Liver (tissue), 9 donors: ENCODE results near the gene CBR3. TPM values are rescaled to one million over a fixed set of nuclear protein-coding genes. Genes with fewer than 3 reads are reported as not detected.
"Not testable (repeated sequence)": the region's sequence is repeated elsewhere in the genome, so short reads cannot be mapped to it uniquely, and the experiment has no call there.

Source experiments
- DNase-seq: peaks from one replicate; pipeline ENCODE4 v3.0.0-alpha.2; 2017; ENCODE audit warnings: low spot score
- H3K27ac ChIP-seq, 2 donors: one replicate each; pipeline ENCODE4 v1.7.0; 2013; ENCODE audit warnings: inconsistent platforms in 2 of 2, low read length in 2 of 2, control low read depth in 1 of 2, low read depth in 1 of 2, mild to moderate bottlenecking in 1 of 2
- H3K27me3 ChIP-seq, 4 donors: one replicate each; pipeline versions ENCODE4 v1.6.1 to v1.7.0; 2013; ENCODE audit warnings: low read length in 3 of 4, inconsistent platforms in 1 of 4, mild to moderate bottlenecking in 1 of 4, moderate library complexity in 1 of 4; ENCODE audit not compliant: control insufficient read depth in 4 of 4, insufficient read depth in 4 of 4
- H3K36me3 ChIP-seq, 4 donors: one replicate each; pipeline versions ENCODE4 v1.6.1 to v1.7.0; 2013; ENCODE audit warnings: low read length in 3 of 4, mild to moderate bottlenecking in 3 of 4, low read depth in 1 of 4, moderate library complexity in 1 of 4; ENCODE audit not compliant: control insufficient read depth in 4 of 4, insufficient read depth in 3 of 4
- H3K4me1 ChIP-seq, 4 donors: one replicate each; pipeline versions ENCODE4 v1.6.1 to v1.7.0; 2013; ENCODE audit warnings: low read length in 3 of 4, mild to moderate bottlenecking in 3 of 4, moderate library complexity in 1 of 4; ENCODE audit not compliant: control insufficient read depth in 4 of 4, insufficient read depth in 4 of 4
- H3K4me3 ChIP-seq, 3 donors: one replicate each; pipeline versions ENCODE4 v1.6.1 to v1.7.0; 2013; ENCODE audit warnings: low read length in 3 of 3, control low read depth in 1 of 3, low read depth in 1 of 3, mild to moderate bottlenecking in 1 of 3
- H3K9ac ChIP-seq, 2 donors: one replicate each; pipeline ENCODE4 v1.7.0; 2013; ENCODE audit warnings: low read length in 2 of 2, mild to moderate bottlenecking in 2 of 2, moderate library complexity in 2 of 2, control low read depth in 1 of 2, low read depth in 1 of 2
- H3K9me3 ChIP-seq, 4 donors: one replicate each; pipeline versions ENCODE4 v1.6.1 to v1.7.0; 2013; ENCODE audit warnings: low read length in 3 of 4; ENCODE audit not compliant: control insufficient read depth in 4 of 4
- EGR1 ChIP-seq, 2 donors: IDR thresholded peaks; 2 replicates each; pipeline ENCODE4 v1.6.1; 2016 to 2018; ENCODE audit warnings: antibody characterized with exemption in 2 of 2, low read depth in 2 of 2
- FOXA1 ChIP-seq: IDR thresholded peaks from 2 replicates; pipeline ENCODE4 v1.6.1; 2016; ENCODE audit warnings: antibody characterized with exemption
- FOXA2 ChIP-seq: IDR thresholded peaks from 2 replicates; pipeline ENCODE4 v1.6.1; 2016; ENCODE audit warnings: antibody characterized with exemption
- GABPA ChIP-seq, 2 donors: IDR thresholded peaks in 1 of 2; conservative IDR thresholded peaks in 1 of 2; 2 replicates each; pipeline ENCODE4 v1.6.1; 2016; ENCODE audit warnings: antibody characterized with exemption in 2 of 2, mild to moderate bottlenecking in 1 of 2, moderate library complexity in 1 of 2
- HNF4A ChIP-seq, 2 donors: conservative IDR thresholded peaks; 2 replicates each; pipeline ENCODE4 v1.6.1; 2016; ENCODE audit warnings: antibody characterized with exemption in 2 of 2, mild to moderate bottlenecking in 2 of 2
- HNF4G ChIP-seq: IDR thresholded peaks from 2 replicates; pipeline ENCODE4 v1.6.1; 2016; ENCODE audit warnings: antibody characterized with exemption
- JUND ChIP-seq, 2 donors: IDR thresholded peaks; 2 replicates each; pipeline ENCODE4 v1.6.1; 2016; ENCODE audit warnings: antibody characterized with exemption in 2 of 2
- NR2F2 ChIP-seq: IDR thresholded peaks from 2 replicates; pipeline ENCODE4 v1.6.1; 2016; ENCODE audit warnings: antibody characterized with exemption
- RAD21 ChIP-seq, 2 donors: IDR thresholded peaks; 2 replicates each; pipeline ENCODE4 v1.6.1; 2016; ENCODE audit warnings: antibody characterized with exemption in 2 of 2, mild to moderate bottlenecking in 2 of 2
- RXRA ChIP-seq, 2 donors: IDR thresholded peaks; 2 replicates each; pipeline ENCODE4 v1.6.1; 2017 to 2018; ENCODE audit warnings: antibody characterized with exemption in 2 of 2, mild to moderate bottlenecking in 1 of 2
- SP1 ChIP-seq: IDR thresholded peaks from 2 replicates; pipeline ENCODE4 v1.6.1; 2018; ENCODE audit warnings: antibody characterized with exemption, mild to moderate bottlenecking
- TAF1 ChIP-seq: conservative IDR thresholded peaks from 2 replicates; pipeline ENCODE4 v1.6.1; 2016; ENCODE audit warnings: antibody characterized with exemption, mild to moderate bottlenecking
- YY1 ChIP-seq: IDR thresholded peaks from 2 replicates; pipeline ENCODE4 v1.6.1; 2016; ENCODE audit warnings: antibody characterized with exemption, mild to moderate bottlenecking
- WGBS: extraction: QIAGEN DNeasy Blood & Tissue Kit; methylation state at CpG from one replicate; pipeline ENCODE4 v1.1.7; 2013; 5-methylcytosine and 5-hydroxymethylcytosine counted together
- polyA plus RNA-seq, 2 donors: library from polyadenylated mRNA; stranded (reverse) in 1 of 2; unstranded in 1 of 2; fragments of 200-250 nt in 1 of 2; fragments of >200 nt in 1 of 2; fragmentation: Nextera tagmentation in 1 of 2; extraction: Ambion mirVana in 1 of 2; gene quantifications; one replicate each; pipeline versions ENCODE4 v1.2.1 to v1.2.3, GENCODE V29; 2013 to 2015
- total RNA-seq, 2 donors: library from RNA; depleted of rRNA; stranded (reverse); fragments of >200 nt; gene quantifications; one replicate each; pipeline ENCODE4 v1.2.3, GENCODE V29; 2014
- TF ChIP-seq, protein P1 (sequence below): IDR thresholded peaks from 2 replicates; pipeline ENCODE4 v1.6.1; 2016; ENCODE audit warnings: antibody characterized with exemption
- TF ChIP-seq, protein P2 (sequence below): IDR thresholded peaks from 2 replicates; pipeline ENCODE4 v1.6.1; 2016; ENCODE audit warnings: antibody characterized with exemption
- TF ChIP-seq, protein P3 (sequence below): IDR thresholded peaks from 2 replicates; pipeline ENCODE4 v1.6.1; 2016; ENCODE audit warnings: antibody characterized with exemption, mild to moderate bottlenecking
- TF ChIP-seq, protein P4 (sequence below): fragments of 150-350 bp; IDR thresholded peaks from 2 replicates; pipeline ENCODE4 v1.5.1; 2017; ENCODE audit warnings: improper control_type of control experiment, low read depth, low read length; ENCODE audit not compliant: missing input control
- donor health status: healthy.
- donor health status: healthy.
- donor health status: healthy.
- donor health status: healthy.
- donor health status: healthy.

Gene CBR3
- total and polyA plus RNA-seq, 4 donors = 0.31 to 0.70 (median 0.47) TPM

DNA sequence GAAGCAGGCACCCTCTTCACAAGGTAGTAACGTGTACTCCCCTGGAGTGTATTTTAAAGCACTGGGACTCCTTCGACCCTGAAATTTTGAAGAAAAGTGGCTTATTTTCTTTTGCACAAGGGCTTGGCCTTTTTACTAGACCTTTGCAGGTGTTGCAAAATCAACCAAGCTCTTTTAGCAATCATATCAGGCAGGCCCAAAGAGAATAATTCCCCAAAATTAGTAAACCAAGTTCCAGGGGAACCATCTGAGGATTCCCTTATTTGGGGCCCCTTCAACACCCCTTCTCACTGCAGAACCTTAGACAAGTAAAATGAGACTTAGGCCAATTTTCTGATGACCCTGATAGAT, 36.7 kb upstream of the CBR3 start:
- H3K4me1 ChIP-seq = no peaks in the 10 kb centered on the region
- no peaks in the 10 kb centered on the region for H3K27me3 ChIP-seq
- H3K36me3 ChIP-seq = no peaks in the 10 kb centered on the region
- H3K27ac ChIP-seq = no peak overlapping the region
- DNase-seq = no peak
- no peak overlapping the region for H3K4me3 ChIP-seq
- WGBS = 76% methylated on average over 2 of the region's 2 CpGs
- H3K9me3 ChIP-seq = peaks cover 0 to 1% (median 0%) of the 10 kb centered on the region in 4 donors
- no peak overlapping the region for H3K9ac ChIP-seq
- no peak for TF ChIP-seq FOXA2
- TF ChIP-seq GABPA (IDR thresholded peaks at IDR 0.05 in 1 of 2, conservative IDR thresholded peaks at IDR 0.05 in 1 of 2) = no peak
- no peak for TF ChIP-seq FOXA1
- TF ChIP-seq, protein P1, sequence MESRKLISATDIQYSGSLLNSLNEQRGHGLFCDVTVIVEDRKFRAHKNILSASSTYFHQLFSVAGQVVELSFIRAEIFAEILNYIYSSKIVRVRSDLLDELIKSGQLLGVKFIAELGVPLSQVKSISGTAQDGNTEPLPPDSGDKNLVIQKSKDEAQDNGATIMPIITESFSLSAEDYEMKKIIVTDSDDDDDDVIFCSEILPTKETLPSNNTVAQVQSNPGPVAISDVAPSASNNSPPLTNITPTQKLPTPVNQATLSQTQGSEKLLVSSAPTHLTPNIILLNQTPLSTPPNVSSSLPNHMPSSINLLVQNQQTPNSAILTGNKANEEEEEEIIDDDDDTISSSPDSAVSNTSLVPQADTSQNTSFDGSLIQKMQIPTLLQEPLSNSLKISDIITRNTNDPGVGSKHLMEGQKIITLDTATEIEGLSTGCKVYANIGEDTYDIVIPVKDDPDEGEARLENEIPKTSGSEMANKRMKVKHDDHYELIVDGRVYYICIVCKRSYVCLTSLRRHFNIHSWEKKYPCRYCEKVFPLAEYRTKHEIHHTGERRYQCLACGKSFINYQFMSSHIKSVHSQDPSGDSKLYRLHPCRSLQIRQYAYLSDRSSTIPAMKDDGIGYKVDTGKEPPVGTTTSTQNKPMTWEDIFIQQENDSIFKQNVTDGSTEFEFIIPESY = no peak
- TF ChIP-seq, protein P2, sequence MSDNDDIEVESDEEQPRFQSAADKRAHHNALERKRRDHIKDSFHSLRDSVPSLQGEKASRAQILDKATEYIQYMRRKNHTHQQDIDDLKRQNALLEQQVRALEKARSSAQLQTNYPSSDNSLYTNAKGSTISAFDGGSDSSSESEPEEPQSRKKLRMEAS = no peak
- no peak for TF ChIP-seq NR2F2
- TF ChIP-seq, protein P3, sequence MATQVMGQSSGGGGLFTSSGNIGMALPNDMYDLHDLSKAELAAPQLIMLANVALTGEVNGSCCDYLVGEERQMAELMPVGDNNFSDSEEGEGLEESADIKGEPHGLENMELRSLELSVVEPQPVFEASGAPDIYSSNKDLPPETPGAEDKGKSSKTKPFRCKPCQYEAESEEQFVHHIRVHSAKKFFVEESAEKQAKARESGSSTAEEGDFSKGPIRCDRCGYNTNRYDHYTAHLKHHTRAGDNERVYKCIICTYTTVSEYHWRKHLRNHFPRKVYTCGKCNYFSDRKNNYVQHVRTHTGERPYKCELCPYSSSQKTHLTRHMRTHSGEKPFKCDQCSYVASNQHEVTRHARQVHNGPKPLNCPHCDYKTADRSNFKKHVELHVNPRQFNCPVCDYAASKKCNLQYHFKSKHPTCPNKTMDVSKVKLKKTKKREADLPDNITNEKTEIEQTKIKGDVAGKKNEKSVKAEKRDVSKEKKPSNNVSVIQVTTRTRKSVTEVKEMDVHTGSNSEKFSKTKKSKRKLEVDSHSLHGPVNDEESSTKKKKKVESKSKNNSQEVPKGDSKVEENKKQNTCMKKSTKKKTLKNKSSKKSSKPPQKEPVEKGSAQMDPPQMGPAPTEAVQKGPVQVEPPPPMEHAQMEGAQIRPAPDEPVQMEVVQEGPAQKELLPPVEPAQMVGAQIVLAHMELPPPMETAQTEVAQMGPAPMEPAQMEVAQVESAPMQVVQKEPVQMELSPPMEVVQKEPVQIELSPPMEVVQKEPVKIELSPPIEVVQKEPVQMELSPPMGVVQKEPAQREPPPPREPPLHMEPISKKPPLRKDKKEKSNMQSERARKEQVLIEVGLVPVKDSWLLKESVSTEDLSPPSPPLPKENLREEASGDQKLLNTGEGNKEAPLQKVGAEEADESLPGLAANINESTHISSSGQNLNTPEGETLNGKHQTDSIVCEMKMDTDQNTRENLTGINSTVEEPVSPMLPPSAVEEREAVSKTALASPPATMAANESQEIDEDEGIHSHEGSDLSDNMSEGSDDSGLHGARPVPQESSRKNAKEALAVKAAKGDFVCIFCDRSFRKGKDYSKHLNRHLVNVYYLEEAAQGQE = no peak
- TF ChIP-seq YY1 = no peak
- TF ChIP-seq HNF4G = no peak
- TF ChIP-seq RXRA (IDR thresholded peaks at IDR 0.05) = no peak
- TF ChIP-seq JUND (IDR thresholded peaks at IDR 0.05) = no peak
- TF ChIP-seq, protein P4, sequence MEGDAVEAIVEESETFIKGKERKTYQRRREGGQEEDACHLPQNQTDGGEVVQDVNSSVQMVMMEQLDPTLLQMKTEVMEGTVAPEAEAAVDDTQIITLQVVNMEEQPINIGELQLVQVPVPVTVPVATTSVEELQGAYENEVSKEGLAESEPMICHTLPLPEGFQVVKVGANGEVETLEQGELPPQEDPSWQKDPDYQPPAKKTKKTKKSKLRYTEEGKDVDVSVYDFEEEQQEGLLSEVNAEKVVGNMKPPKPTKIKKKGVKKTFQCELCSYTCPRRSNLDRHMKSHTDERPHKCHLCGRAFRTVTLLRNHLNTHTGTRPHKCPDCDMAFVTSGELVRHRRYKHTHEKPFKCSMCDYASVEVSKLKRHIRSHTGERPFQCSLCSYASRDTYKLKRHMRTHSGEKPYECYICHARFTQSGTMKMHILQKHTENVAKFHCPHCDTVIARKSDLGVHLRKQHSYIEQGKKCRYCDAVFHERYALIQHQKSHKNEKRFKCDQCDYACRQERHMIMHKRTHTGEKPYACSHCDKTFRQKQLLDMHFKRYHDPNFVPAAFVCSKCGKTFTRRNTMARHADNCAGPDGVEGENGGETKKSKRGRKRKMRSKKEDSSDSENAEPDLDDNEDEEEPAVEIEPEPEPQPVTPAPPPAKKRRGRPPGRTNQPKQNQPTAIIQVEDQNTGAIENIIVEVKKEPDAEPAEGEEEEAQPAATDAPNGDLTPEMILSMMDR = no peak
- no peak for TF ChIP-seq EGR1 (IDR thresholded peaks at IDR 0.05; ENCODE audit: low read depth in 2 of 2)
- no peak for TF ChIP-seq SP1
- TF ChIP-seq TAF1 = no peak

DNA sequence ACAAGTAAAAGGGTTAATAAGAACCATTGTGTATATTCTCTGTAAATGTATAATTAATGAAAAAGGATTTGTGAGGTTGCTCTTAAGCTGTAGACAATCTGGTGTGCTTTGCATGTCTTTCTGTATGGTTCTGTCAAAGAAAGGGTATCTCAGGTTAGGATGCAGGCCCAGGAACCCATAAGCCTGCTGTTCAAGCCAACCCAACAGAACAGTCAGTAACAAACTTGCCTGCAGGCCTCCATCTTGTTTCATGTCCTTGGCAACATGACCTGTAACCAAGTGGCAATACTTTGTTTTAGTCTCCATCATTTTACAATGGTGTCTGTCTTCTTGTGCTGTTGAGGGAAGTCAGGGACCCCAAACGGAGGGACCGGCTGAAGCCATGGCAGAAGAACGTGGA, 35.9 kb upstream of the CBR3 start:
- TF ChIP-seq HNF4G (no peak), RAD21 (IDR thresholded peaks at IDR 0.05) (no peak), GABPA (IDR thresholded peaks at IDR 0.05 in 1 of 2, conservative IDR thresholded peaks at IDR 0.05 in 1 of 2) (no peak), NR2F2 (no peak), EGR1 (IDR thresholded peaks at IDR 0.05; ENCODE audit: low read depth in 2 of 2) (no peak), HNF4A (conservative IDR thresholded peaks at IDR 0.05) (no peak)
- TF ChIP-seq, protein P2 = no peak
- TF ChIP-seq, protein P3 = no peak
- DNase-seq = no peak
- 80% methylated on average over 3 of the region's 3 CpGs for WGBS
- H3K9ac ChIP-seq = no peak overlapping the region
- H3K27ac ChIP-seq = no peak overlapping the region
- H3K4me1 ChIP-seq = no peaks in the 10 kb centered on the region
- H3K36me3 ChIP-seq = no peaks in the 10 kb centered on the region
- no peaks in the 10 kb centered on the region for H3K9me3 ChIP-seq
- H3K4me3 ChIP-seq = no peak overlapping the region
- H3K27me3 ChIP-seq = no peaks in the 10 kb centered on the region

DNA sequence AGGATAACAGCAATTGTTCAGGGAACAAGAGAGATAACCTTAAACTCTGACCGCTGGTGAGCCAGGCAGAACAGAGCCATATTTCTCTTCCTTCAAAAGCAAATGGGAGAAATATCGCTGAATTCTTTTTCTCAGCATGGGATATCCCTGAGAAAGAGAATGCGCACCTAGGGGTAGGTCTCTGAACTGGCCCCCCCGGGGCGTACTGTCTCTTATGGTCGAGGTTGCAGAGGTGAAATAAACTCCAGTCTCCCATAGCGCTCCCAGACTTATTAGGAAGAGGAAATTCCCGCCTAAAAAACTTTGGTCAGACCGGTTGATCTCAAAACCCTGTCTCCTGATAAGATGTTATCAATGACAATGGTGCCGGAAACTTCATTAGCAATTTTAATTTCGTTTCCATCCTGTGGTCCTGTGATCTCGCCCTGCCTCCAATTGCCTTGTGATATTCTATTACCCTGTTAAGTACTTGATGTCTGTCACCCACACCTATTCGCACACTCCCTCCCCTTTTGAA, 35.1 kb upstream of the CBR3 start:
- not testable (repeated sequence) for H3K9me3 ChIP-seq, H3K36me3 ChIP-seq, H3K27ac ChIP-seq, DNase-seq, H3K27me3 ChIP-seq, H3K9ac ChIP-seq, H3K4me1 ChIP-seq, H3K4me3 ChIP-seq
- 60% methylated on average over 13 of the region's 13 CpGs for WGBS
